ENCODE results near the gene CLINT1. TPM values are rescaled to one million over a fixed set of nuclear protein-coding genes. Genes with fewer than 3 reads are reported as not detected.

Gene CLINT1
- total RNA-seq, 4 donors from 2014 or later: 109 to 165 (median 152) TPM

DNA sequence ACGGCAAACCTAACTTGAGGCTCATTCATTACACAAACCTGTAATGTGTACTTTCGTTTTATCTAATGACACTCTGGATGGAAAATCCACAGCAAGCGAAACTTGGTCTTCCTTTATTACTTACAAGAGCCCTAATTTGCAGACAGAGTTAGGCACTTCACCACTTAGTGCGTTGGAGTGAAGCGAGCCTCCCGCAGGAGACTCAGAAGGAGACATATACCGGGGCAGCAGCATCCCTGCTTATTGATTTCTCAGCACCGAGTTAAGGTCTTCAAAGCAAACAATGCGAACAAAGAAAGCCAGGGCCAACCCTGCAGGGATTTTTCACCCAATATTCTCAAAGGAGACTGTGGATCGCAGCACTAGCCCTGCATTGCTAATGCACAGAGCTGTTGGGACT lies 86.8 kb downstream of the CLINT1 start:
- no peak overlapping the region for H3K4me3 ChIP-seq
- 74 to 78% methylated on average over 10 of the region's 10 CpGs for WGBS, 2 donors
- no peak overlapping the region for H3K27ac ChIP-seq
- H3K9me3 ChIP-seq: no peaks in the 10 kb centered on the region
- intact Hi-C loops (cut with DNase I): no loop called here
- H3K27me3 ChIP-seq: no peaks in the 10 kb centered on the region
- H3K4me1 ChIP-seq: peaks cover 0 to 10% (median 0%) of the 10 kb centered on the region in 3 donors
- H3K36me3 ChIP-seq: no peaks in the 10 kb centered on the region
- DNase-seq: no peak
- TF ChIP-seq, protein P1, sequence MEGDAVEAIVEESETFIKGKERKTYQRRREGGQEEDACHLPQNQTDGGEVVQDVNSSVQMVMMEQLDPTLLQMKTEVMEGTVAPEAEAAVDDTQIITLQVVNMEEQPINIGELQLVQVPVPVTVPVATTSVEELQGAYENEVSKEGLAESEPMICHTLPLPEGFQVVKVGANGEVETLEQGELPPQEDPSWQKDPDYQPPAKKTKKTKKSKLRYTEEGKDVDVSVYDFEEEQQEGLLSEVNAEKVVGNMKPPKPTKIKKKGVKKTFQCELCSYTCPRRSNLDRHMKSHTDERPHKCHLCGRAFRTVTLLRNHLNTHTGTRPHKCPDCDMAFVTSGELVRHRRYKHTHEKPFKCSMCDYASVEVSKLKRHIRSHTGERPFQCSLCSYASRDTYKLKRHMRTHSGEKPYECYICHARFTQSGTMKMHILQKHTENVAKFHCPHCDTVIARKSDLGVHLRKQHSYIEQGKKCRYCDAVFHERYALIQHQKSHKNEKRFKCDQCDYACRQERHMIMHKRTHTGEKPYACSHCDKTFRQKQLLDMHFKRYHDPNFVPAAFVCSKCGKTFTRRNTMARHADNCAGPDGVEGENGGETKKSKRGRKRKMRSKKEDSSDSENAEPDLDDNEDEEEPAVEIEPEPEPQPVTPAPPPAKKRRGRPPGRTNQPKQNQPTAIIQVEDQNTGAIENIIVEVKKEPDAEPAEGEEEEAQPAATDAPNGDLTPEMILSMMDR (IDR thresholded peaks at IDR 0.05): no peak
- TF ChIP-seq POLR2A (IDR thresholded peaks at IDR 0.05): no peak

DNA sequence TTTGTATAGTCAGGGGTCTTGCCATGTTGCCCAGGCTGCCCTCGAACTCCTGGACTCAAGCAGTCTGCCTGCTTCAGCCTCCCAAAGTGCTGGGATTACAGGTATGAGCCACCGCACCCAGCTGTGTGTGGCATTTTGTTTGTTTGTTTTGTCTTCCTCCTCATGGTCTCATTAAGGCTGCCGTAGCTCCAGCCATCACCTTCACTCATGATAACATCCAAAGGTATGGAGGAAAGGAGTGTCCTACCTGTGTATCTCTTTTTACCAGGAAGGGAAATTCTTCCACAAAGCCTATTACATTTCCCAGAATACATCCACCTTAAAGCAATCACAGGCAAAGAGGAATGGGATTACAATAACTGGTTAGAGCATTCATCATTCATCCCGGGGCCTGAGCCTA lies 88.3 kb downstream of the CLINT1 start:
- Histone ChIP-seq H3K27me3 (no peaks in the 10 kb centered on the region), H3K36me3 (no peaks in the 10 kb centered on the region), H3K9me3 (no peaks in the 10 kb centered on the region), H3K4me3 (no peak overlapping the region), H3K27ac (no peak overlapping the region), H3K4me1 (peaks cover 0 to 10% (median 0%) of the 10 kb centered on the region in 3 donors)
- intact Hi-C loops (cut with DNase I): no loop called here
- no peak for DNase-seq
- WGBS, 2 donors: 84 to 92% methylated on average over 3 to 4 of the region's 4 CpGs
- TF ChIP-seq POLR2A (IDR thresholded peaks at IDR 0.05): no peak
- TF ChIP-seq, protein P1 (IDR thresholded peaks at IDR 0.05): no peak

DNA sequence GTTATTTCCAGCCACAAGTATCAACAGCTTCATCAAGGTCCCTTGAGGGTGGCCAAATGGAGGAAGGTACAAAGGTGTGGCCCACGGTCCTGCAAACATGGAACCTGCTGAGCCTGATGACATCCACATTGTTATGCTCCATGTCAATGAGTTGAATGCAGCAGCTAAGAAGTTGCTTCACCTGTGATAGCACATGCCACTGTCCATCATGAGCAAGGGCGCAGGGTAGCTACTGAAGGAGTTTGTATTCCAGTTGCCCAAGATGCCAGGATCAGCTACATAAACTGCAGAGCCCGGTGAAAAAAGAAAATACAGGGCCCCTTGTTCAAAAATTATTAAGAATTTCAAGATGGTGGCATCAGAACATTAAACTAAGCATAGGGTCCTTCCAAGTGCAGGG lies 91.3 kb downstream of the CLINT1 start:
- peaks cover 0 to 10% (median 0%) of the 10 kb centered on the region in 3 donors for H3K4me1 ChIP-seq
- intact Hi-C loops (cut with DNase I): no loop called here
- no peak for TF ChIP-seq POLR2A (IDR thresholded peaks at IDR 0.05)
- TF ChIP-seq, protein P1 (IDR thresholded peaks at IDR 0.05): no peak
- WGBS, 2 donors: 91 to 92% methylated on average over 3 of the region's 3 CpGs
- no peaks in the 10 kb centered on the region for H3K36me3 ChIP-seq
- no peak overlapping the region for H3K27ac ChIP-seq
- no peaks in the 10 kb centered on the region for H3K9me3 ChIP-seq
- H3K27me3 ChIP-seq: no peaks in the 10 kb centered on the region
- DNase-seq: no peak
- H3K4me3 ChIP-seq: no peak overlapping the region

DNA sequence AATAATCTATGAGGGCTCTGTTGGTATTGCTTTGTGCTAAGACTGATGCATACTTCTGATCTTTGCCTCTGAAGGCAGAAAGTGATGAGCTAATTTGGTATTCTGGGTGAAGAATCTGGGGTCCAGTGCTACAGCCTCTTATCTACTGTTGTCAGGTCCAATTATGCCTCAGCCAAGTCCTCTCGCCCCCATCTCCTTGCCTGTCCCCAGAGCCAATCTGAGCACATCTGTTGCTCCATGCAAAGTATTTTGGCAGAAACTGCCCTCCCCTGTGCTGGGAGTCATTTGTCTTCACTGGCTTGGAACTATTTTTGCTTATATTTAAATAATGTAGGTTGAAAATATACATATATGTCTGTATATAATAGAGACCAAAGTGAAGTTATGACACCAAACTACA lies 92.0 kb downstream of the CLINT1 start:
- Histone ChIP-seq H3K4me3 (no peak overlapping the region), H3K27ac (no peak overlapping the region), H3K27me3 (no peaks in the 10 kb centered on the region), H3K36me3 (no peaks in the 10 kb centered on the region), H3K4me1 (peaks cover 0 to 15% (median 0%) of the 10 kb centered on the region in 3 donors), H3K9me3 (no peaks in the 10 kb centered on the region)
- DNase-seq: no peak
- TF ChIP-seq, protein P1 (IDR thresholded peaks at IDR 0.05): no peak
- TF ChIP-seq POLR2A (IDR thresholded peaks at IDR 0.05): no peak
- intact Hi-C loops (cut with DNase I): no loop called here
- 60 to 73% methylated on average over 1 of the region's 1 CpG for WGBS, 2 donors

DNA sequence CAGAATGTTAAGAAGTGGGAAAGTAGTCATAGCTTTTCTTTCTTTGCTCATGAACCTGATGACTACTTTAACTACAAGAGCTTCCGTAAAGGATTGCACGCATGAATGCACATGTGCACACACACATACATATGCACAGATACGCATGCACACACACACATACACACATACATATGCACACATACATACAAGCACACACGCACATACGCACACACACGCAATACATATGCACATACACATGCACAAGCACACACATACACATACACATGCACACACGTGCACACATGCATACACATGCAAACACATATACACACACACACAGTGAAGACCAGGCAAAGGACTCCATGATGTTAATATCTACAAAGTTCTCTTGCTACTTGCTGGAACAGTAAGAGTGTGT lies 92.5 kb downstream of the CLINT1 start:
- TF ChIP-seq POLR2A (IDR thresholded peaks at IDR 0.05): no peak
- TF ChIP-seq, protein P1 (IDR thresholded peaks at IDR 0.05): no peak
- DNase-seq: no peak
- Histone ChIP-seq H3K4me3 (no peak overlapping the region), H3K27me3 (no peaks in the 10 kb centered on the region), H3K36me3 (no peaks in the 10 kb centered on the region), H3K4me1 (peaks cover 0 to 19% (median 0%) of the 10 kb centered on the region in 3 donors), H3K9me3 (no peaks in the 10 kb centered on the region), H3K27ac (no peak overlapping the region)
- intact Hi-C loops (cut with DNase I): no loop called here
- WGBS, 2 donors: 84 to 89% methylated on average over 7 of the region's 7 CpGs
